ENCODE measurements around the gene TSPOAP1.
"Not testable (repeated sequence)": the region's sequence is repeated elsewhere in the genome, so short reads cannot be mapped to it uniquely, and the experiment has no call there.

The TSPOAP1 gene

DNA sequence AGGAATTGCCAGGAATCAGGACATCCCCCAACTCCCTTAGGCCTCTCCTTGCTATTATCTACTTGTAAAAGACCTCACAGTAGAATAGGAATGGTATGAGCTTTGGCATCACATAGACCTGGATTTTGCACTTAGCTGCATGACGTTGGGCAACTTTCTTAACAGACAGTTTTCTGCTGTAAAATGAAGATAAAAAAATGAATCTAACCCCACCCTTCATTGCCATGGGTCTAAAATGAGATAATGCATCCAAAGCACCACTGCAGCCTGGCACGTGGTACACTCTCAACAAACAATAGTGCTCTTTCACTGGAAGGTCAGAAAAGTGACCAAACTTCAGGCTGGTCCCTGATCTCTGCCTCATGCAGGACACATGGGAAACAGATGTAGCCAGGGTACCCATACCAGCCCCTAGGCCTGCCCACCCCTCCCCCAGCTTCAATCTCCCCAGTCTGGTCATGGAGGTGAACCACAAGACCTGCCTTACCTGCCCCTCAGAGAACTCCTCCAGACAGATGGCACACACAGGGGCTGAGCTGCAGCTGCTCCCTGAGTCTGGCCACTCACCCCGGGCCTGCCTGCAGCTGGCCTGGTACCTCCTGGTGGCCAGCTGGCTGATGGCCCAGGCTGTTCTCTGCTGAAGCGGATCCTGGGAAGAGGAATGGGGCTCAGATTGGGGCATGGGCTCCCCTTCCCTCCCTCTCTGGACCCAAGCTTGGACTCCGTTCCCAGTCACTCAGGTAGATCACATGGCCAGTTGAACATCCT, 31.9 kb upstream of the TSPOAP1 start:
- DNase-seq: no peak

DNA sequence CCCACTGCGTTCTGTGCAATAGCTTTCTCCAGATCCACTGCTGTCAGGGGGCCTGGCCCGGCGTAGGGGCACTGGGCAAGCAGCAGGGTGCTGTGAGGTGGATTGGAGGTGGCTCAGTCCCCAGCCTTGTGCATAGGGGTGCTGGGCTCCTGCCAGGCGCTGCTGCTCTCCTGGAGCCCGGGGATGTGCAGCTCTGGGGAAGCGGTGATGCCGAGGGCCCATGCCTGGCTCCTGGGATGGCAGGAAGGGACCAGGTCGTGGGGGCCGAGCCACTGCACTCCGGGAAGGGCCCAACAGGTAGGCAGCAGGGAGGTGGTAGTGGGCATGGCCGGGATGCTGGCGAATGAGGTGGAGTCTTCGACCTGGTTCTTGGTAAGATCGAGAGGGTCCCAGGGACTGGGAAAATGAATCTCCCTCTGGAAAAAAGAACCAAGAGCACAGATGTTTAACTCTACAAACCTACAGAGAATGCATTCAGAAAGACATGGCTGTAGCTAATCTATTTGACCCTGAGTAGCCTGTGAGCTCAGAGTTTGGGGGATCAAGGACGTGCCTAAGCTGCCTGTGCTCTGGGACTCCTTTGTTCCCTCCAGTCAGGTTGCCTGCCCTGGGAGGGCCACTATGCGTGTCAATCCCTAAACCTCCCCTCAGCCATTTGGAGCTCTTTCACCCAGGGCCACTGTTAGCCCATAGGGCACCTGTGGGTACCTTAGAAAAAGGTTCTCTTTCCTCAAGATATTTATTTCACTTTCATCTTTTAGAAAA, 30.0 kb upstream of the TSPOAP1 start:
- DNase-seq: no peak

DNA sequence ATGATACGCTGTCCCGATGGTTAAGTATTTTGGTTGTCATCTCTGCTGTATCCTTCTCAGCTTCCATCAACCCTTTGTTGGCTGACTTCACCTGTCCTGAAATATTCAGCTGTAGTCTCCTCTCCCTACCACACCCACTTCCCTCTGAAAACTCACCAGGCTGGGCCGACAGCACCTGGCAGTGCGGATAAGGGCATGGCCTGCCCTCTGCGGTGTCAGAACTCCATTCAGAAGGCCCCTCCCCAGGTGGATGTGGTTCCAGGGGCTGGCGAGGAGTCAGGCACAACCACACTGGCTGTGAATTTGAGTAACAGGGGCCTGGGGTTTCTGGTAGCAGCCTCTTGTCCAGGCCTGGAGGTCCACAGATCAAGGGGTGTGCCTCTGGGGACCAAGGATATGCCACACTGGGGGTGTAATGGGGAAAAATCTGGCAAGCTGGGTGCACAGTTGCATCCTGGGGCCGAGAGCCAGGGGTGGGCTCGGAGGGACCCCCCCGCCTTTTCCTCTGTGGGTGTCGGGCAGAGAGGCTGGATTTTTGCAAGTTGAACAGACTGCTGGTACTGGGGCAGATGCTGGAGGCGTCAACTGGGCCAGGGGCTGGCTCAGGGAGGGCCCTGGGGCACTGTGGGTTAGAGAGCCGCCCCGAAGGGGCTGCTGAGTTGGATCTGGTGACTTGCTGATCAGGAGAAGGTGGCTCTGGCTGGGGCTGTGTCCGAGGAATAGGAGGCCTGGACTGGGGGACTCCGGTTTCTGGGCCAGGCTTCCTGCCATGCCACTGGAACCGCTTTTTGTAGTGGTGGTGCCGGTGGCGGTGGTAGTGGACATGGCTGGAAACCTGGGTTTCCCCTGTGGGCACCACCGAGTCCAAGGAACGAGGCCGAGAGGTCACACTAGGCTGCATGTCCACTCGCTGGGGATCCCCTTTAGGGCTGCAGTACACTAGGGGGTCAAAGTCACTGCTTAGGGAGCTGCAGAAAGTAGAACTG, 29.0 kb upstream of the TSPOAP1 start:
- DNase-seq: no peak

DNA sequence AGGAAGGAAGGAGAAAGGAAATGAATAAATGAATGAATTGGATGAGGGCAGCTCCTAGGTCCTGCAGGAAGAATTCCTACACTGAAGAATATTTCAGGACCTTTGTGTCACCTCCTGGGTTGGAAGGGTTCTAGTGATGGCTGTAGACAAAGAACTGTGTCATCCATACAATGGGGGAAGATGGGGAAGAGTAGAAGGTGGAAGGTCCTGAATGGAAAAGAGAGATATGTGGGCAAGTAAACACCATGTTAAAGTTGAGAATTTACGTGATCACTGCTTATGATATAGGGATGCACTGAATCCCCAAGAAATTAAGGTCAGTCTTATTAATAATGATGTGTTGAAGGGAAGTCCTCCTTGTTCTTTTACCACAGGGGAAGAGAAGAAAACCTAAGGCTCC, 27.6 kb upstream of the TSPOAP1 start:
- no peak for DNase-seq

GRCh38 chr17:58354541-58355216, 26.1 kb upstream of the TSPOAP1 start:
- no peak for DNase-seq

DNA sequence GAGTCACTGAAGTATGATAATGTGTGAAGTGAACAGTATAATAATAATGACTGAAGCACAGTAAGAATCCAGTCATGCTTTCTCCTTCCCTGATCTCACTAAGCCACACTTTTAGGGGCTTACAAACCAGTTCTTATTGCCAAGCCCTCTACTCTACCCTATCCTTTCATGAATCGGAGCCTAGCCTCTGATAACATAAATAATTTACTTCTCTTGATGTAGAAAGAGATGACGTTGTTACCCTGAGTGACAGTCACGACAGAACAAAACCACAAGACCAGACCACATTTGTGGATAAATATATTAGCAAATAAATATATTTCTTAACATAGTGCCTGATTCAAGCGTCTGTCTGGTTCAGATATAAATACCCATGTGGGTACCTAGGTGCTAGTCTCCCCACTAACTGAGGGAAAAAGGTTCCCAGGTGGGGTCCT, 24.8 kb upstream of the TSPOAP1 start:
- no peak for DNase-seq

GRCh38 chr17:58352596-58353388, 24.2 kb upstream of the TSPOAP1 start:
- DNase-seq: peak; percentile 56

DNA sequence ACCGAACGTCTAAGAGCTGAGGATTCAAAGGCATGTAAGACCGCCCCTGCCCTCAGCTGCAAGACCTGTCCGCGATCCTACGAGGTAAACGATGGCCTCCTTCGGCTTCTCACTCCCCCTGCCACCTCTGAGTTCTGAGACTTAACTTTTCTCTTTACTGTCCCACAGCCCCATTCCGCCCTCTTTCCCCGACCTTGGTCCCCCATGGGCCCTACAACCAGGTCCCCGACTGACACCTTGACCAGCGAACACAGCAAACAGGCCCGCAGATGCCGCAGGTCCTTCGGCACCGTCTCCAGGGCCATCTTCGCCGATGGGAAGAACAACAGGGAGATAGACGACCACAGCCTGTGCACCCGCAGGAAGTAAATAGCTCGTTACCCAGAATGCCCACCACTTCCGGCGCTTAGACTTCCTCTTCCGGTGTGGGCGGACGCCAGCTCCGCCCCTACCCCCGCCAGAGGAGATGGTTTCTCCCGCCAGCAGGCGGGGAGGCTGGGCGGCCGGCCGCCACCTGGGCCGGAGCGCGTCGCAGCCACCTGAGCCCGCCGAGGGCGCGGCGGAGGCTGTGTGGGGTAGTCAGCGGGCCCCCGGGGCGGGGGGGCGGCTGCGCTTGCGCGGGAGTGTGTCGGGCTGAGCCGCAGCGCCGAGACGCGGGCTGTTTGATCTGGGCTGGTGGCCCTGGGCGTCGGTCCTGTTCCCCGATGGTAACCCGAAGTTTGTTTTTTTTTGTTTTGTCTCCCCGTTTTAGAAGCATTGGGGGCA, 23.4 kb upstream of the TSPOAP1 start, which contains the start of gene SUPT4H1:
Gene SUPT4H1 (minus strand): TSS at position 371 of the 765 bp plus-strand sequence. CDS start 66 bp downstream, at position 305.
- DNase-seq: peak; percentile 94

- DNase-seq: no peak
Measured at GRCh38 chr17:58351182-58351581, 22.6 kb upstream of the TSPOAP1 start.

- no peak for DNase-seq
Measured at GRCh38 chr17:58348038-58348437, 19.4 kb upstream of the TSPOAP1 start.

DNA sequence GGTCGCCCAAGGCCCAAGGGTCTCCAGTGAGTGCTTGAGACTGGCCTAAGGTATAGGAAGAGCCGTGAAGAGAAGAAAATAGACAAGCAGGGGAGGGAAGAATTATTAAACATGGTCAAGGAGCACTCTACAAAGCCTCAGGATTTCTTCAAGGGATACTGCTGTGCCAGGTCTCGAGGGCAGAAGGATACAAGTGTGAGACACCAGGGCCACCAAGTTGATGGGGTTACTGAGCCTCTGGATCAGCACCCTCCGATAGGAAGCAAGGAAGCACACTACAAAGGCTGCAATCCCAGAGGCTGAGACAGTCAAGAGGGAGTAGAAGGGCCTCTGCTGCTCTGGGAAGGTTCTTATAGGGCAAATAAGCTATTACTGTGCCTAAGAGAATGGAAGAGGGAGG, 16.9 kb upstream of the TSPOAP1 start:
- no peak for DNase-seq

- no peak for DNase-seq
Measured at GRCh38 chr17:58344791-58345157, 16.2 kb upstream of the TSPOAP1 start.

- peak; percentile 41 for DNase-seq
Measured at GRCh38 chr17:58344047-58344790, 15.6 kb upstream of the TSPOAP1 start.

DNA sequence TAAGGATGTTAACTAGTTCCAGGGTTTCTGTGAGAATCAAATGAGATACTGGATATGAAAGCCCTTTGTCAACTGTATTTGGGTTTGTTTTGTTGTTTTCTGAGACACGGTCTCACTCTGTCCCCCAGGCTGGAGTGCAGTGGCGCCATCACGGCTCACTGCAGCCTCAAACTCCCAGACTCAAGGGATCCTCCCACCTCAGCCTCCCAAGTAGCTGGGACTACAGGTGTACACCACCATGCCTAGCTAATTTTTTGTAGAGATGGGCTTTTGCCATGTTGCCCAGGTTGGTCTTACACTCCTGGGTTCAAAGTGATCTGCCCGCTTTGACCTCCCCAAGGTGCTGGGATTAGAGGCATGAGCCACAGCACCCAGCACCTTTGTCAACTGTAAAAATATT, 14.5 kb upstream of the TSPOAP1 start:
- DNase-seq: no peak

- no peak for DNase-seq
Measured at GRCh38 chr17:58341861-58342475, 13.4 kb upstream of the TSPOAP1 start.

DNA sequence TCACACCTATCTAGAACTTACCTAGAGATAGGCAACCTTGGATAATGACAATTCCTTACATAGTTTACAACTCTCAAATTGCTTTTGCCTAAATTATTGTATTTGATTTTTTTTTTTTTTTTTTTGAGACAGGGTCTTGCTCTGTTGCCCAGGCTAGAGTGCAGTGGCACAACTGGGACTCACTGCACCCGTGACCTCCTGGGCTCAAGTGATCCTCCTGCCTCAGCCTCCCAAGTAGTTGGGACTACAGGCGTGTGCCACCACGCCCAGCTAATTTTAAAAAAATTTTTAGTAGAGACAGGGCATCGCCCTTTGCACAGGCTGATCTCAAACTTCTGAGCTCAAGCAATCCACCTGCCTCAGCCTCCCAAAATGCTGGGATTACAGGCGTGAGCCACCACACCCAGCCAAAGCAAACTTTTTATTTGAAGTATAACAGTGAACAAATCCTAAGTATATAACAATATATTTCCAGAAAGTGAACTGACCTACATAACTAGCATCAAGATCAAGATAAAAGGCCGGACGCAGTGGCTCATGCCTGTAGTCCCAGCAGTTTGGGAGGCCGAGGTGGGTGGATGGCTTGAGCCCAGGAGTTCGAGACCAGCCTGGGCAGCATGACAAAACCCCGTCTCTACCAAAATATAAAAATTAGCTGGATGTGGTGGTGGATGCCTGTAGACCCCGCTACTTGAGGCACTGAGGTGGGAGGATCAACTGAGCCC, 12.7 kb upstream of the TSPOAP1 start:
- DNase-seq: not testable (repeated sequence)

GRCh38 chr17:58340405-58340876, 11.8 kb upstream of the TSPOAP1 start:
- DNase-seq: no peak

GRCh38 chr17:58339755-58340404, 11.3 kb upstream of the TSPOAP1 start:
- no peak for DNase-seq

Data from right hindlimb (tissue), 1 donor.